GM21723 (cell line): ENCODE results near the gene TAOK3.

Experiments used
- ATAC-seq: cut with Tn5 transposase; IDR thresholded peaks from one replicate; pipeline ENCODE4 v1.9.1; 2021; ENCODE audit warnings: mild to moderate bottlenecking, moderate library complexity; ENCODE audit not compliant: unreplicated experiment

TAOK3 gene

GRCh38 chr12:118107011-118107410, 265.7 kb downstream of the TAOK3 start:
- ATAC-seq = no peak

- ATAC-seq = no peak
Measured at GRCh38 chr12:118103601-118104382, 268.9 kb downstream of the TAOK3 start, which contains the start of gene VSIG10. TSS of gene VSIG10 (minus strand) at chr12:118104011. CDS start at chr12:118103671, 340 bp downstream.

GRCh38 chr12:118103201-118103600, 269.5 kb downstream of the TAOK3 start:
- no peak for ATAC-seq

GRCh38 chr12:118102609-118103008, 270.1 kb downstream of the TAOK3 start:
- ATAC-seq = no peak

GRCh38 chr12:118102070-118102469, 270.6 kb downstream of the TAOK3 start:
- no peak for ATAC-seq

- no peak for ATAC-seq
Measured at GRCh38 chr12:118101051-118101450, 271.7 kb downstream of the TAOK3 start.
